Measurements from ENCODE around the gene NTF3.

The NTF3 gene

GRCh38 chr12:5487948-5488625, 56.2 kb downstream of the NTF3 start:
- H3K27ac ChIP-seq (ENCODE audit: low read length): no peak overlapping the region
- TF ChIP-seq EZH2 (IDR thresholded peaks at IDR 0.05; ENCODE audit: borderline replicate concordance, low read depth, low read length, severe bottlenecking) (no peak), CTCF (IDR thresholded peaks at IDR 0.05; ENCODE audit: borderline replicate concordance, extremely low read depth, low read length, poor library complexity, severe bottlenecking) (no peak)
- no peak overlapping the region for H3K4me2 ChIP-seq (ENCODE audit: insufficient read depth, low read length)
- no peak overlapping the region for H3K9ac ChIP-seq (ENCODE audit: low read depth, low read length)
- no peaks in the 10 kb centered on the region for H3K79me2 ChIP-seq (ENCODE audit: insufficient read depth, low read length)
- ATAC-seq (ENCODE audit: insufficient read depth, low read depth) (no peak), DNase-seq (no peak)
- peaks cover 13% of the 10 kb centered on the region for H3K27me3 ChIP-seq (ENCODE audit: insufficient read depth, low read length, poor library complexity)
- no peaks in the 10 kb centered on the region for H3K36me3 ChIP-seq (ENCODE audit: insufficient read depth, low read length)
- no peaks in the 10 kb centered on the region for H3K9me3 ChIP-seq (ENCODE audit: insufficient read depth, low read length, severe bottlenecking)
- H3K4me3 ChIP-seq (ENCODE audit: low read depth in 1 of 2, low read length in 2 of 2): no peak overlapping the region
- H3K4me1 ChIP-seq (ENCODE audit: insufficient read depth, low read length): no peaks in the 10 kb centered on the region
- H2AFZ ChIP-seq (ENCODE audit: low read depth, low read length): no peak overlapping the region
- no peaks in the 10 kb centered on the region for H4K20me1 ChIP-seq (ENCODE audit: insufficient read depth, low read length)

GRCh38 chr12:5488626-5488955, 56.7 kb downstream of the NTF3 start:
- TF ChIP-seq EZH2 (IDR thresholded peaks at IDR 0.05; ENCODE audit: borderline replicate concordance, low read depth, low read length, severe bottlenecking): no peak
- no peak for ATAC-seq (ENCODE audit: insufficient read depth, low read depth)
- Histone ChIP-seq H3K27ac (ENCODE audit: low read length) (no peak overlapping the region), H3K9ac (ENCODE audit: low read depth, low read length) (no peak overlapping the region), H3K4me1 (ENCODE audit: insufficient read depth, low read length) (no peaks in the 10 kb centered on the region), H3K36me3 (ENCODE audit: insufficient read depth, low read length) (no peaks in the 10 kb centered on the region), H3K4me3 (ENCODE audit: low read depth in 1 of 2, low read length in 2 of 2) (no peak overlapping the region), H4K20me1 (ENCODE audit: insufficient read depth, low read length) (no peaks in the 10 kb centered on the region), H3K4me2 (ENCODE audit: insufficient read depth, low read length) (no peak overlapping the region), H2AFZ (ENCODE audit: low read depth, low read length) (no peak overlapping the region), H3K27me3 (ENCODE audit: insufficient read depth, low read length, poor library complexity) (peaks cover 13% of the 10 kb centered on the region), H3K79me2 (ENCODE audit: insufficient read depth, low read length) (no peaks in the 10 kb centered on the region), H3K9me3 (ENCODE audit: insufficient read depth, low read length, severe bottlenecking) (no peaks in the 10 kb centered on the region)
- no peak for DNase-seq

GRCh38 chr12:5489017-5489416, 57.1 kb downstream of the NTF3 start:
- no peak overlapping the region for H3K27ac ChIP-seq (ENCODE audit: low read length)
- no peaks in the 10 kb centered on the region for H3K4me1 ChIP-seq (ENCODE audit: insufficient read depth, low read length)
- DNase-seq (no peak), ATAC-seq (ENCODE audit: insufficient read depth, low read depth) (no peak)
- no peak overlapping the region for H3K9ac ChIP-seq (ENCODE audit: low read depth, low read length)
- no peaks in the 10 kb centered on the region for H4K20me1 ChIP-seq (ENCODE audit: insufficient read depth, low read length)
- no peaks in the 10 kb centered on the region for H3K79me2 ChIP-seq (ENCODE audit: insufficient read depth, low read length)
- no peak for TF ChIP-seq EZH2 (IDR thresholded peaks at IDR 0.05; ENCODE audit: borderline replicate concordance, low read depth, low read length, severe bottlenecking)
- TF ChIP-seq CTCF (IDR thresholded peaks at IDR 0.05; ENCODE audit: borderline replicate concordance, extremely low read depth, low read length, poor library complexity, severe bottlenecking): no peak
- no peaks in the 10 kb centered on the region for H3K36me3 ChIP-seq (ENCODE audit: insufficient read depth, low read length)
- peaks cover 13% of the 10 kb centered on the region for H3K27me3 ChIP-seq (ENCODE audit: insufficient read depth, low read length, poor library complexity)
- no peak overlapping the region for H3K4me3 ChIP-seq (ENCODE audit: low read depth in 1 of 2, low read length in 2 of 2)
- no peaks in the 10 kb centered on the region for H3K9me3 ChIP-seq (ENCODE audit: insufficient read depth, low read length, severe bottlenecking)
- H2AFZ ChIP-seq (ENCODE audit: low read depth, low read length): no peak overlapping the region
- no peak overlapping the region for H3K4me2 ChIP-seq (ENCODE audit: insufficient read depth, low read length)

- no peaks in the 10 kb centered on the region for H3K36me3 ChIP-seq (ENCODE audit: insufficient read depth, low read length)
- no peak for ATAC-seq (ENCODE audit: insufficient read depth, low read depth)
- H3K27me3 ChIP-seq (ENCODE audit: insufficient read depth, low read length, poor library complexity): peaks cover 13% of the 10 kb centered on the region
- no peaks in the 10 kb centered on the region for H3K9me3 ChIP-seq (ENCODE audit: insufficient read depth, low read length, severe bottlenecking)
- no peaks in the 10 kb centered on the region for H3K79me2 ChIP-seq (ENCODE audit: insufficient read depth, low read length)
- no peak overlapping the region for H3K9ac ChIP-seq (ENCODE audit: low read depth, low read length)
- no peak for DNase-seq
- H3K4me1 ChIP-seq (ENCODE audit: insufficient read depth, low read length): no peaks in the 10 kb centered on the region
- no peak overlapping the region for H2AFZ ChIP-seq (ENCODE audit: low read depth, low read length)
- H3K4me3 ChIP-seq (ENCODE audit: low read depth in 1 of 2, low read length in 2 of 2): no peak overlapping the region
- no peak overlapping the region for H3K27ac ChIP-seq (ENCODE audit: low read length)
- TF ChIP-seq EZH2 (IDR thresholded peaks at IDR 0.05; ENCODE audit: borderline replicate concordance, low read depth, low read length, severe bottlenecking): no peak
- no peak for TF ChIP-seq CTCF (IDR thresholded peaks at IDR 0.05; ENCODE audit: borderline replicate concordance, extremely low read depth, low read length, poor library complexity, severe bottlenecking)
- H3K4me2 ChIP-seq (ENCODE audit: insufficient read depth, low read length): no peak overlapping the region
- H4K20me1 ChIP-seq (ENCODE audit: insufficient read depth, low read length): no peaks in the 10 kb centered on the region
Measured at GRCh38 chr12:5489760-5490406, 58.0 kb downstream of the NTF3 start.

Measured in DND-41 (cell line).